Stimulated activated CD4-positive, alpha-beta T cell treated with anti-CD3 and anti-CD28 coated beads, Interleukin-15, amount 100 ng/mL, for 24 hours (primary cell): ENCODE measurements around the gene LARP6.
"Not testable (repeated sequence)": the region's sequence is repeated elsewhere in the genome, so short reads cannot be mapped to it uniquely, and the experiment has no call there.

ENCODE experiments used
- DNase-seq: peaks from one replicate; pipeline ENCODE4 v3.0.0-alpha.2; 2020

The LARP6 gene

GRCh38 chr15:70858614-70859321, 4.8 kb upstream of the LARP6 start:
- DNase-seq = not testable (repeated sequence)

- no peak for DNase-seq
These were observed 3.8 kb upstream of the LARP6 start for GRCh38 chr15:70857562-70858285.

DNA sequence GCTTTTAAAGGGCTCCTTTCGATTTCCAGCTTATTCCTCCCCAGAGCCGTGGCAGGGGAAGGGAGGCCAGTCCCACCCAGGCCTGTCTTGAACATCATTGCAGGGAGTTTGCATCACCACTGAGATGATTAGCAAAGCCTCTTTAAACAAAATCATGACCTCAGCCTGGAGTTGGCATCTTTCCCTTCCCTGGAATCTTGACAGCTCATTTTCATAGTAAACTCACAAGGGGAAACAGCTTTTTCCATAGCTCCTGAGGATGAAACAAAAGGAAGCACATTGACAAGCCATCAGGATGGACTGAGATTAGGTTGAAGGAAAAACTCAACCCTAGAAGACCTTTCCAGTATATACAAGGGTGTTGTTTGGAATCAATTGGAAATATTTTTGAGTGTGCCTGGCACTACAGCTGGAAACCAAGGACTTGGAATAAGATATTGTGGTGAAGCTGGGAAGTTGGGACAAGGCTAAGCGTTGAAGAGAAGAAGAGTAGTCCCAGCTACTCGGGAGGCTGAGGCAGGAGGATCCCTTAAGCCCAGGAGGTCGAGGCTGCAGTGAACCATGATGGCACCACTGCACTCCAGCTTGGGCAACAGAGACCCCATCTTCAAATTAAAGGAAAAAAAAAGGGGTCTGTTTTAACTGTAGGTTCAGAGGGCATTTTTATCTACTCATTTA, 3.1 kb upstream of the LARP6 start:
- no peak for DNase-seq

GRCh38 chr15:70856177-70856883, 2.4 kb upstream of the LARP6 start:
- DNase-seq = no peak

DNA sequence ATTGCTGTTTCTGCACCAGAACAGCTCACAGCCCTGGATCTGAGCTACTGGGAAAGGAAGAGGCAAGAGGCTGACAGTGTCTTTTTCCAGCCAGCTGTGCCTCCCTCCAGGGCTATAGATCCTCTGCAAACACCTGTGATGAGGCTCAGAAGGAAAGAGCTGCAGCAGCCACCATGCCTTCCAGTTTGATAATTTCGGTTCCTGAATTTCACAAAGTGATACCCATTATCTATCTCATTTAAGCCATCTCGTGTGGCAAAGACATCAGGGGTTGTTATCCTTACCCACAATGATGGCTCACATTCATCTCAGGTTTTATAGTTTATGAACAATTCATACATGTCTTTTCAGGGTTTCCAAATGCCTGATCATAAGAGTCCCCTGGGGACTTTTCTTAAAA, 1.8 kb upstream of the LARP6 start:
- DNase-seq = no peak

DNA sequence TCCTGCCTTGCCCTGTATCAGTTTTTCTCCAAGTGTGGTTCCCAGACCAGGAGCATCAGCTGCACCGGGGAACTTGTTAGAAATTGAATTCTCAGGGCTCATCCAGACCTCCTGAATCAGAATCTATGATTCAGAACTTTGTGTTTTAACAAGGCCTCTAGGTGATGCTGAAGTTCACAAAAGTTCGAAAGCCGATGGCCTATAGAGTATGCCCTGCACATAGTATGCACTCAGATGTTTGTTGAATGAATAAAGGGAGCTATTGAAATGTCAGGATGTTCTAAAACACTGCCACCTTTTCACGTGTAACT, 664 bp upstream of the LARP6 start:
- no peak for DNase-seq

- peak; percentile 41 for DNase-seq
These were observed 512 bp downstream of the LARP6 start for GRCh38 chr15:70853318-70853972.

GRCh38 chr15:70852501-70853317, 1.2 kb downstream of the LARP6 start:
- no peak for DNase-seq

DNA sequence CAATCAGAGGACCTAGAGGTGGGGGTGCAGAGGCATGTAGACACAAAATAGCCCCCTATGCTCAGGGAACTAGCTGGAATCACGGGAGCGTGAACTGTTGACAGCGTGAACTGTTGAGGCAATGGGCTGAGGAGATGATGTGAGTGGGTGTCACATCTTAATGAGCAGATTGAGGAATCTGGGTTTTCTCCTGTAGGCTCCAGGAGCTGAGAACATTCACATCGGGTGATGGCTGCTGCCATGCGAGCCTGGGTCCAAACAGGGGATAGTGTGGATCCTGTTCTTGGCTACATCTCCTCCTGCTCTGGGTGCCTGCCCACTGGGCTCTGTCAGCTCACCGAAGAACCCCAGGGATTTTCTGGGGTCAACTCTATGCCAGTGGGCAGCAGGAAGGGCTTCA, 2.1 kb downstream of the LARP6 start:
- DNase-seq = no peak

DNA sequence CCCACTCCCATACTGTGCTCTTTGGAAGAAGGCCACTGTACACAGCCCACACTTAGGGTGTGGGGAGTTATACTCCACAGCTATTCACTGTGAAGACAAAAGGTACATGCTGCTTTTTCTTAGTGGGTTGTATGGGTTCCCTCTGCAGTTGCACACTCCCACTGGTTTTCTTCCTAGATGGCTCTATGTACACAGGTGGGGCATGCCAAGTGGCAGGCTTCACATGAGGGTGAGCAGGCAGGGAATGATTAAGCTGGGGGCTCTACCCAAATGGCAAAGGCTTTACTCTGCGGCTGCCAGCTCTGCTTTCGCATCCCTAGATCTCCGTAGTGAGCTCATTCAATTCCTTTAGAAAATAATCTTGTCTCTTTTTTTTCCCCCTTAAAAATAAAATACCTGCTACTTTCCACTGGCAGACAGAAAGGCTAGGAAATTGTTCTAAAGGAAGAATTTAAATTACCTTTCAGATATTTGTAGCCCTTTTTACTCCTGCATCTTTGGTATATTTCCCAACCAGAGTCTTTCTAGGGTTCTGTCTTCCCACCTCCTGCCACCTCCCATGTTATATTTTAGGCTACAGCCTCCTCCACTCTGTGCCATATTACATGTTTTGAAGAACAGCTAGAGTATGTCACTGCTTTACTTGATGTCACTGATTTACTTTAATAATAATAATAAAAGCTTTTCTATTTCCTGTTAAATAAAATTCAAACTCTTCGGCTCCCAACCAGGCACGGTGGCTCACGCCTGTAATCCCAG, 8.2 kb downstream of the LARP6 start:
- no peak for DNase-seq

DNA sequence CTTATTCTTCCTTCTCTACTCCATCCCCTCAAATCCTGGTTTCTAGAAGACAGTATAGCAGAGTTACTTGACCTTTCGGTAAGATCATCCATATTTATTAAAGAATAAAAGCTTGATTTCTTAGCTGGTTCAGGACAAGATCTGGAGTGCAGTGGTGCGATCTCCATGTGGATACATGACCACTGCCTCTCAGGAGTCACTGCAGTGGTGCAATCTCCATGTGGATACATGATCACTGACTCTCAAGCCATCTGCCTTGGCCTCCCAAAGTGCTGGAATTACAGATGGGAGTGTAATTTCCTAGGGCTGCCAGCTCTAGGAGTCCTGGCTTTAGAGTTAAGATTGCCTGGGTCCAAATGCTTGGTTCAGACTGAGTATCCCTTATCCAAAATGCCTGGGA, 16.5 kb downstream of the LARP6 start:
- DNase-seq = no peak

GRCh38 chr15:70835841-70836240, 18.1 kb downstream of the LARP6 start:
- no peak for DNase-seq

DNA sequence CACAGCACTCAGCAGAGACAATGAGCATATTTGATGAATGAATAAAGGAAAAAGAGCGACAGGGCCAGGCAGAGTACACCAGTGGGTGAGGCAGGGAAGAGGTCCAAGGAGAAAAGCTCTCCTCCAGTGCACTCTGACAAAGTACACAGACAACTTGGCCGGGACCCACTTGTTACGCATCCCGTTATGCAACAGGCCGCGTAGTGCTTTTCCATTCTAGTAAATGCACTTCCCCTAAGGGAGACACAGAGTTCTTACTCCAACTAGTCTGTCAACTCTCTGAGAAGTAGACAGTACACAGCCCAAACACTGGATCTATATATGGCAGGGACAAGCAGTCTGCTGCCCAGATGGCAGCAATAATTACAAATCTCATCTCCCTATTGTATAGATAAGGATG, 18.5 kb downstream of the LARP6 start:
- DNase-seq = no peak

DNA sequence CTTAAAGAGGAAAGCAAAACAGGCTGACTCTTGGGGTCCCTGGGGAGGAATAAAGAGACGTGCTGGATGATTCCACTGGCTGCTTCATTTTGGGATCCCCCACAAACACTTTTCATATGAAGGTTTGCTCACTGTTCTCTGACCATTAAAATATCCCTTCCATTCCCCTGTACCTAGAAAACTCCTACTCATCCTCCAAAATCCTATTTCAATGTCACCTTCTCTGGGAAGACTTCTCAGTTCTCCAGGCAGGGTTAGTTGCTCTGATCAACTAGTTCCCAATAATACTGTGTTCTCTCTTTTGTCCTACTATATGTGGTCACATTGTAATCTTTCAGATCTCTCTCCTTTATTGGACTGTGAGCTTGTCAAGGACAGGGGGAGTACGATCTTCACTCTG, 19.0 kb downstream of the LARP6 start:
- DNase-seq = no peak

GRCh38 chr15:70833861-70834765, 19.8 kb downstream of the LARP6 start:
- DNase-seq = no peak

DNA sequence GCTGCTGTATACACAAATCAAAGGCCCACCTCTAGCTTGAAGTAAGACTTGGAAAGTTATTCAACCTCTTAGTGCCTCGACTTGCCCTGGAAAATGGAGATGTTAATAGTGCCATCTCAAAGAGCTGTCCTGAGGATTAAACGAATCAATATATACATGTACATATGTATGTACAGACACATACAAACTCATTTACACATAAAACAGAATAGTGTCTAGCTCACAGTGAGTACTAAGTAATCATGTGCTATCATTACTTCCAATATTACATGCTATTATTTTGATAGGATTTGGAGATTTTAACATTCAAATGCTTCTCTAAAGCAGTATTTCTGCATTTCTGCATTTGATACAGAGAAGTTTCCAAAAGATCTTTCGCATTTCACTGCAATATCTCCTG, 20.5 kb downstream of the LARP6 start:
- no peak for DNase-seq

DNA sequence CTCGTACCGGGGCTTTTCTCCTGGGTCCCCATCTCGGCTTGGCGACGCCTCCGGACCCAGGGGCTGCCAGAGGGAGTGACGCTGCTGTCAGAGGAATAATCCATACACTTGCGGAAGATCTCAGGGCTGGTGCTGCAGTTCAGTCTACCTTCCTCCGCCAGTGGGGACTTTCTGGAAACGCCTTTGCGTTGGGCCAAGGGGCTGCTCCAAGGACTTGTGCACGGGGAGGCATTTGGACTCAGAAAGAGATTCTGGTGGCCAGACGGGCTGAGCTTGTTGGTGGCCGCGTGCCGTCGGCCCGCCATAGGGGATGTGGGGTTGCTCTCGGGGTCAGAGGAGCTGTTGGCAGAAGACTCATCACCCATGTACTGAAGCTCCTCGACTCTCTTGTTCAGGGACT, 21.8 kb downstream of the LARP6 start:
- no peak for DNase-seq

- no peak for DNase-seq
These were observed 22.7 kb downstream of the LARP6 start for GRCh38 chr15:70831094-70831911.

GRCh38 chr15:70830615-70831014, 23.3 kb downstream of the LARP6 start:
- no peak for DNase-seq
